ENCODE data around the gene HOXA13.

Gene HOXA13

GRCh38 chr7:27148756-27149641 lies 50.9 kb downstream of the HOXA13 start:
- H4K8ac ChIP-seq (ENCODE audit: low read depth, low read length), result no peak overlapping the region
- H3K9ac ChIP-seq (ENCODE audit: low read length), result no peak overlapping the region
- H3K79me2 ChIP-seq (ENCODE audit: control insufficient read depth, insufficient read depth, low read length), result no peaks in the 10 kb centered on the region
- H3K23ac ChIP-seq (ENCODE audit: low read length), result no peak overlapping the region
- no peak overlapping the region for H3K4ac ChIP-seq (ENCODE audit: low read depth, low read length)
- no CpG with 5 or more reads among the region's 30 CpGs for WGBS (ENCODE audit: extremely low coverage, insufficient coverage, low lambda C conversion rate)
- H3K36me3 ChIP-seq (ENCODE audit: control insufficient read depth, insufficient read depth, low read length), result no peaks in the 10 kb centered on the region
- H2BK15ac ChIP-seq (replicated peaks; ENCODE audit: low read depth), result no peak overlapping the region
- no peak for DNase-seq
- H3K27ac ChIP-seq (ENCODE audit: low read depth, low read length), result no peak overlapping the region
- no peak overlapping the region for H3K56ac ChIP-seq (ENCODE audit: low read length)
- peaks cover 89% of the 10 kb centered on the region for H3K27me3 ChIP-seq (ENCODE audit: insufficient read depth, low read length, poor library complexity)
- H2BK120ac ChIP-seq (ENCODE audit: low read depth, low read length), result no peak overlapping the region
- H4K5ac ChIP-seq (ENCODE audit: low read length), result no peak overlapping the region
- H2AK5ac ChIP-seq (ENCODE audit: low read length), result no peak overlapping the region
- H3K4me3 ChIP-seq (ENCODE audit: low read length), result no peak overlapping the region
- no peak overlapping the region for H3K18ac ChIP-seq (ENCODE audit: low read length)
- H3K4me2 ChIP-seq (ENCODE audit: low read length), result no peak overlapping the region
- H3K79me1 ChIP-seq (ENCODE audit: low read length), result no peaks in the 10 kb centered on the region
- H2BK5ac ChIP-seq (ENCODE audit: low read length), result no peak overlapping the region
- H3K4me1 ChIP-seq (ENCODE audit: control insufficient read depth, low read depth, low read length), result no peaks in the 10 kb centered on the region

DNA sequence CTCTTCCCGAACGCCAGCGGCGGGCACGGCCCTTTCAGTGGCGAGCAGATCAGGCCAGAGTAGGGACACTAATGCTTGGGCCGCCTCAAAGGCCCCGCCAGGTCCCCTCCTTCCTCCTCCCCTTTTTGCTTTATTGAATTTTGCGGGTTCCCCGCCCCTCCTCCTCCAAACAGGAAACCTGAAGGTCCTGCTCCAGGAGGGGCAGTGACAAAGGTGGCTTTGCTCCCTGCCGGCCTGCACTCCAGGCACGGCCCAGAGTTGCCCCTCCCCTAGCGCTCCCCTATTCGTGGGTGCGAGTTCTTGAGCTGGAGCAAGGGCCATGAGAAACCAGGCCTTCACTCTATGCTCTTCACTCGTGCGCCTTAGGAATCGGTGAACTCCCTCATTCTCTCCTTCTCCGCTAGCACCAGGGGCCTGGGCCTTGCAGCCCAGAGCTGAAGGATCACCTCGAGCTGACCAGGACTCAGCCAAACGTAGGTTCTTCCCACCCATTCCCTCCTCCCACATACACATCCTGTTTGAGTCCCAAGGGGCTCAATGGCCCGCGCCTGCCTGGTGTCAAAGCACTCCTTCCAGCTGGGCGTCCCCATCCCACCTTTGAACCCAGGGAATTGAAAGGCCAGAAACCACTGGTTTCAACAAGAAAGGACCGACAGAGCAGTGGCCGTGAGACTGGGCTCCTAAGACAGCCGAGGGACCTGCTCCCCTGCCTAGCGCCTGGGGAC lies 51.7 kb downstream of the HOXA13 start:
- no CpG with 5 or more reads among the region's 28 CpGs for WGBS (ENCODE audit: extremely low coverage, insufficient coverage, low lambda C conversion rate)
- Histone ChIP-seq H4K5ac (ENCODE audit: low read length) (no peak overlapping the region), H2BK120ac (ENCODE audit: low read depth, low read length) (no peak overlapping the region), H3K79me1 (ENCODE audit: low read length) (no peaks in the 10 kb centered on the region), H3K27ac (ENCODE audit: low read depth, low read length) (no peak overlapping the region), H2AK5ac (ENCODE audit: low read length) (no peak overlapping the region), H2BK15ac (replicated peaks; ENCODE audit: low read depth) (no peak overlapping the region), H4K8ac (ENCODE audit: low read depth, low read length) (no peak overlapping the region), H3K79me2 (ENCODE audit: control insufficient read depth, insufficient read depth, low read length) (no peaks in the 10 kb centered on the region), H3K18ac (ENCODE audit: low read length) (no peak overlapping the region), H3K4me2 (ENCODE audit: low read length) (no peak overlapping the region), H3K9ac (ENCODE audit: low read length) (no peak overlapping the region), H3K4me3 (ENCODE audit: low read length) (no peak overlapping the region), H3K4me1 (ENCODE audit: control insufficient read depth, low read depth, low read length) (no peaks in the 10 kb centered on the region), H3K23ac (ENCODE audit: low read length) (no peak overlapping the region), H3K56ac (ENCODE audit: low read length) (no peak overlapping the region), H3K27me3 (ENCODE audit: insufficient read depth, low read length, poor library complexity) (peaks cover 83% of the 10 kb centered on the region), H2BK5ac (ENCODE audit: low read length) (no peak overlapping the region), H3K4ac (ENCODE audit: low read depth, low read length) (no peak overlapping the region), H3K36me3 (ENCODE audit: control insufficient read depth, insufficient read depth, low read length) (no peaks in the 10 kb centered on the region)
- no peak for DNase-seq

- H3K36me3 ChIP-seq (ENCODE audit: control insufficient read depth, insufficient read depth, low read length), result no peaks in the 10 kb centered on the region
- no peak within 1 kb of the TSS for H3K9ac ChIP-seq (ENCODE audit: low read length)
- no CpG with 5 or more reads among the region's 63 CpGs for WGBS (ENCODE audit: extremely low coverage, insufficient coverage, low lambda C conversion rate)
- no peak within 1 kb of the TSS for H3K18ac ChIP-seq (ENCODE audit: low read length)
- H3K23ac ChIP-seq (ENCODE audit: low read length), result no peak within 1 kb of the TSS
- no peak within 1 kb of the TSS for H3K56ac ChIP-seq (ENCODE audit: low read length)
- no peak within 1 kb of the TSS for H2BK5ac ChIP-seq (ENCODE audit: low read length)
- no peak within 1 kb of the TSS for H3K27ac ChIP-seq (ENCODE audit: low read depth, low read length)
- H3K4me1 ChIP-seq (ENCODE audit: control insufficient read depth, low read depth, low read length), result no peaks in the 10 kb centered on the region
- H2AK5ac ChIP-seq (ENCODE audit: low read length), result no peak within 1 kb of the TSS
- H3K79me2 ChIP-seq (ENCODE audit: control insufficient read depth, insufficient read depth, low read length), result no peaks in the 10 kb centered on the region
- no peak within 1 kb of the TSS for H4K5ac ChIP-seq (ENCODE audit: low read length)
- no peak for DNase-seq
- peak within 1 kb of the TSS; percentile 7 for H3K4me2 ChIP-seq (ENCODE audit: low read length)
- no peaks in the 10 kb centered on the region for H3K79me1 ChIP-seq (ENCODE audit: low read length)
- H4K8ac ChIP-seq (ENCODE audit: low read depth, low read length), result no peak within 1 kb of the TSS
- no peak within 1 kb of the TSS for H3K4me3 ChIP-seq (ENCODE audit: low read length)
- H2BK15ac ChIP-seq (replicated peaks; ENCODE audit: low read depth), result no peak within 1 kb of the TSS
- H3K27me3 ChIP-seq (ENCODE audit: insufficient read depth, low read length, poor library complexity), result peaks cover 82% of the 10 kb centered on the region
- H3K4ac ChIP-seq (ENCODE audit: low read depth, low read length), result no peak within 1 kb of the TSS
- H2BK120ac ChIP-seq (ENCODE audit: low read depth, low read length), result no peak within 1 kb of the TSS
These were observed 52.5 kb downstream of the HOXA13 start, which contains the start of gene HOXA6 for GRCh38 chr7:27147199-27148030. HOXA6 (minus strand) TSS chr7:27147774; CDS start chr7:27147749, 25 bp downstream.

GRCh38 chr7:27146491-27147198 lies 53.2 kb downstream of the HOXA13 start:
- Histone ChIP-seq H3K79me2 (ENCODE audit: control insufficient read depth, insufficient read depth, low read length) (no peaks in the 10 kb centered on the region), H2BK5ac (ENCODE audit: low read length) (no peak overlapping the region), H3K4me2 (ENCODE audit: low read length) (no peak overlapping the region), H3K27ac (ENCODE audit: low read depth, low read length) (no peak overlapping the region), H3K4me3 (ENCODE audit: low read length) (no peak overlapping the region), H4K5ac (ENCODE audit: low read length) (no peak overlapping the region), H3K79me1 (ENCODE audit: low read length) (no peaks in the 10 kb centered on the region), H3K56ac (ENCODE audit: low read length) (no peak overlapping the region), H4K8ac (ENCODE audit: low read depth, low read length) (no peak overlapping the region), H3K4me1 (ENCODE audit: control insufficient read depth, low read depth, low read length) (no peaks in the 10 kb centered on the region), H2BK120ac (ENCODE audit: low read depth, low read length) (no peak overlapping the region), H3K9ac (ENCODE audit: low read length) (no peak overlapping the region), H3K27me3 (ENCODE audit: insufficient read depth, low read length, poor library complexity) (peaks cover 83% of the 10 kb centered on the region), H3K18ac (ENCODE audit: low read length) (no peak overlapping the region), H2BK15ac (replicated peaks; ENCODE audit: low read depth) (no peak overlapping the region), H3K23ac (ENCODE audit: low read length) (no peak overlapping the region), H3K36me3 (ENCODE audit: control insufficient read depth, insufficient read depth, low read length) (no peaks in the 10 kb centered on the region), H2AK5ac (ENCODE audit: low read length) (no peak overlapping the region), H3K4ac (ENCODE audit: low read depth, low read length) (no peak overlapping the region)
- no CpG with 5 or more reads among the region's 5 CpGs for WGBS (ENCODE audit: extremely low coverage, insufficient coverage, low lambda C conversion rate)
- no peak for DNase-seq

DNA sequence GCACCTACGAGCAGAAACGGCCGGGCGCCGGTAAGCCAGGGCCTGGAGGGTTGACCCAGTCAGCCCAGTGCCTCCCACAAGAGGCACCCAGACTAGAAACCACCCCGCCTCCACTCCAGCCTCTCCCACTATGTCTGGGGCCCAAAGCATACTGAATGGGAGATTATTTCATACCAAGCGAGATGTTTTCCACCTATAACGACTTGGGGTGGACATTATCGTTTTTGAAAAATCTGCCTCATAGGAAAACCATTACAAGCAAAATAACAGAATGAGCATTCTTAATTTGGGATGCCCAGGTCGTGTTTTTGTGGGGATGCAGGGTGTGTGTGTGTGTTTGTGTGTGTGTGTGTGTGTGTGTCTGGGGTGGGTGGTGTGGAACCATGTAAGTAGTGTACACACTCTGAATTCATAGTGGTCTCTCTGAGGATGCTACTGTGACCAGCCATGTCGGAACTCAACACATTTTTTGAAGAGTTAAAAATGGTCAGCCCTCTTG lies 53.9 kb downstream of the HOXA13 start:
- DNase-seq, result no peak
- H3K56ac ChIP-seq (ENCODE audit: low read length), result no peak overlapping the region
- H3K79me2 ChIP-seq (ENCODE audit: control insufficient read depth, insufficient read depth, low read length), result no peaks in the 10 kb centered on the region
- no peak overlapping the region for H3K9ac ChIP-seq (ENCODE audit: low read length)
- no peak overlapping the region for H3K23ac ChIP-seq (ENCODE audit: low read length)
- H2AK5ac ChIP-seq (ENCODE audit: low read length), result no peak overlapping the region
- no peak overlapping the region for H2BK5ac ChIP-seq (ENCODE audit: low read length)
- H3K4me2 ChIP-seq (ENCODE audit: low read length), result no peak overlapping the region
- no peak overlapping the region for H4K8ac ChIP-seq (ENCODE audit: low read depth, low read length)
- H3K79me1 ChIP-seq (ENCODE audit: low read length), result no peaks in the 10 kb centered on the region
- no peak overlapping the region for H3K18ac ChIP-seq (ENCODE audit: low read length)
- no peaks in the 10 kb centered on the region for H3K36me3 ChIP-seq (ENCODE audit: control insufficient read depth, insufficient read depth, low read length)
- H3K4ac ChIP-seq (ENCODE audit: low read depth, low read length), result no peak overlapping the region
- H3K27me3 ChIP-seq (ENCODE audit: insufficient read depth, low read length, poor library complexity), result peaks cover 82% of the 10 kb centered on the region
- no peak overlapping the region for H3K27ac ChIP-seq (ENCODE audit: low read depth, low read length)
- no peak overlapping the region for H3K4me3 ChIP-seq (ENCODE audit: low read length)
- H3K4me1 ChIP-seq (ENCODE audit: control insufficient read depth, low read depth, low read length), result no peaks in the 10 kb centered on the region
- WGBS (ENCODE audit: extremely low coverage, insufficient coverage, low lambda C conversion rate), result no CpG with 5 or more reads among the region's 11 CpGs
- H4K5ac ChIP-seq (ENCODE audit: low read length), result no peak overlapping the region
- no peak overlapping the region for H2BK120ac ChIP-seq (ENCODE audit: low read depth, low read length)
- no peak overlapping the region for H2BK15ac ChIP-seq (replicated peaks; ENCODE audit: low read depth)
